ENCODE results near the gene SMIM15.
A peak's percentile ranks its signal among the peaks of the same experiment; 100 is the strongest.

Gene SMIM15

GRCh38 chr5:61168951-61169350 lies 6.7 kb upstream of the SMIM15 start:
- Histone ChIP-seq H3K4me3 (replicated peaks; ENCODE audit: low read depth, low read length) (no peak overlapping the region), H3K27me3 (replicated peaks; ENCODE audit: control insufficient read depth, insufficient read depth, low read length) (no peaks in the 10 kb centered on the region), H3K36me3 (ENCODE audit: control insufficient read depth, insufficient read depth, low read length) (no peaks in the 10 kb centered on the region)
- no peak for TF ChIP-seq CTCF (IDR thresholded peaks at IDR 0.05; ENCODE audit: insufficient read depth, low read length, poor library complexity, severe bottlenecking)
- no peak for DNase-seq (ENCODE audit: extremely low read depth, insufficient read length)

- DNase-seq (ENCODE audit: extremely low read depth, insufficient read length) = no peak
- Histone ChIP-seq H3K36me3 (ENCODE audit: control insufficient read depth, insufficient read depth, low read length) (no peaks in the 10 kb centered on the region), H3K4me3 (replicated peaks; ENCODE audit: low read depth, low read length) (no peak overlapping the region), H3K27me3 (replicated peaks; ENCODE audit: control insufficient read depth, insufficient read depth, low read length) (no peaks in the 10 kb centered on the region)
- peak; percentile 50 for TF ChIP-seq CTCF (IDR thresholded peaks at IDR 0.05; ENCODE audit: insufficient read depth, low read length, poor library complexity, severe bottlenecking)
Observed at GRCh38 chr5:61167382-61167781, 5.1 kb upstream of the SMIM15 start.

- no peak for TF ChIP-seq CTCF (IDR thresholded peaks at IDR 0.05; ENCODE audit: insufficient read depth, low read length, poor library complexity, severe bottlenecking)
- Histone ChIP-seq H3K4me3 (replicated peaks; ENCODE audit: low read depth, low read length) (no peak overlapping the region), H3K36me3 (ENCODE audit: control insufficient read depth, insufficient read depth, low read length) (no peaks in the 10 kb centered on the region), H3K27me3 (replicated peaks; ENCODE audit: control insufficient read depth, insufficient read depth, low read length) (no peaks in the 10 kb centered on the region)
- DNase-seq (ENCODE audit: extremely low read depth, insufficient read length) = no peak
Observed at GRCh38 chr5:61163905-61164304, 1.6 kb upstream of the SMIM15 start.

- peak overlapping the region; percentile 93 for H3K4me3 ChIP-seq (replicated peaks; ENCODE audit: low read depth, low read length)
- DNase-seq (ENCODE audit: extremely low read depth, insufficient read length) = no peak
- TF ChIP-seq CTCF (IDR thresholded peaks at IDR 0.05; ENCODE audit: insufficient read depth, low read length, poor library complexity, severe bottlenecking) = no peak
- no peaks in the 10 kb centered on the region for H3K27me3 ChIP-seq (replicated peaks; ENCODE audit: control insufficient read depth, insufficient read depth, low read length)
- no peaks in the 10 kb centered on the region for H3K36me3 ChIP-seq (ENCODE audit: control insufficient read depth, insufficient read depth, low read length)
Observed at GRCh38 chr5:61162832-61163567, 732 bp upstream of the SMIM15 start.

GRCh38 chr5:61160497-61160896 lies 1.8 kb downstream of the SMIM15 start:
- Histone ChIP-seq H3K27me3 (replicated peaks; ENCODE audit: control insufficient read depth, insufficient read depth, low read length) (no peaks in the 10 kb centered on the region), H3K36me3 (ENCODE audit: control insufficient read depth, insufficient read depth, low read length) (peaks cover 1% of the 10 kb centered on the region), H3K4me3 (replicated peaks; ENCODE audit: low read depth, low read length) (no peak overlapping the region)
- TF ChIP-seq CTCF (IDR thresholded peaks at IDR 0.05; ENCODE audit: insufficient read depth, low read length, poor library complexity, severe bottlenecking) = no peak
- DNase-seq (ENCODE audit: extremely low read depth, insufficient read length) = no peak

GRCh38 chr5:61159836-61160235 lies 2.4 kb downstream of the SMIM15 start:
- DNase-seq (ENCODE audit: extremely low read depth, insufficient read length) = no peak
- peaks cover 1% of the 10 kb centered on the region for H3K36me3 ChIP-seq (ENCODE audit: control insufficient read depth, insufficient read depth, low read length)
- no peaks in the 10 kb centered on the region for H3K27me3 ChIP-seq (replicated peaks; ENCODE audit: control insufficient read depth, insufficient read depth, low read length)
- H3K4me3 ChIP-seq (replicated peaks; ENCODE audit: low read depth, low read length) = no peak overlapping the region
- TF ChIP-seq CTCF (IDR thresholded peaks at IDR 0.05; ENCODE audit: insufficient read depth, low read length, poor library complexity, severe bottlenecking) = no peak

Measured in GM06990 (cell line).